NCI-H1694 (cell line): Measurements from ENCODE around the gene CERS5.
"Not testable (repeated sequence)": the region's sequence is repeated elsewhere in the genome, so short reads cannot be mapped to it uniquely, and the experiment has no call there.

ENCODE experiments used
- DNase-seq: peaks from one replicate; lab custom pipeline; 2025; lab: John Stamatoyannopoulos, UW

Gene CERS5

GRCh38 chr12:50187084-50187900 lies 20.1 kb upstream of the CERS5 start:
- no peak for DNase-seq

GRCh38 chr12:50186681-50187080 lies 19.5 kb upstream of the CERS5 start:
- no peak for DNase-seq

GRCh38 chr12:50185970-50186663 lies 18.9 kb upstream of the CERS5 start:
- DNase-seq: no peak

- no peak for DNase-seq
Measured at GRCh38 chr12:50185301-50185895, 18.2 kb upstream of the CERS5 start.

GRCh38 chr12:50184261-50184660 lies 17.1 kb upstream of the CERS5 start:
- no peak for DNase-seq

GRCh38 chr12:50182461-50182860 lies 15.3 kb upstream of the CERS5 start:
- DNase-seq: no peak

- no peak for DNase-seq
Measured at GRCh38 chr12:50181691-50182090, 14.5 kb upstream of the CERS5 start.

GRCh38 chr12:50175716-50176026 lies 8.5 kb upstream of the CERS5 start:
- DNase-seq: no peak

- peak; percentile 80 for DNase-seq
Measured at GRCh38 chr12:50174971-50175715, 8.0 kb upstream of the CERS5 start.

- no peak for DNase-seq
Measured at GRCh38 chr12:50166799-50167048, 445 bp downstream of the CERS5 start.

- no peak for DNase-seq
Measured at GRCh38 chr12:50164963-50165362, 2.2 kb downstream of the CERS5 start.

- DNase-seq: no peak
Measured at GRCh38 chr12:50162230-50162629, 4.9 kb downstream of the CERS5 start.

GRCh38 chr12:50160643-50161042 lies 6.5 kb downstream of the CERS5 start:
- no peak for DNase-seq

- no peak for DNase-seq
Measured at GRCh38 chr12:50157259-50157658, 9.9 kb downstream of the CERS5 start.

GRCh38 chr12:50156641-50157040 lies 10.5 kb downstream of the CERS5 start:
- no peak for DNase-seq

GRCh38 chr12:50154947-50155346 lies 12.2 kb downstream of the CERS5 start:
- DNase-seq: not testable (repeated sequence)

- no peak for DNase-seq
Measured at GRCh38 chr12:50151047-50151687, 16.0 kb downstream of the CERS5 start.

- no peak for DNase-seq
Measured at GRCh38 chr12:50149311-50149710, 17.9 kb downstream of the CERS5 start.

- not testable (repeated sequence) for DNase-seq
Measured at GRCh38 chr12:50148011-50148410, 19.2 kb downstream of the CERS5 start.

GRCh38 chr12:50147281-50147680 lies 19.9 kb downstream of the CERS5 start:
- DNase-seq: no peak

GRCh38 chr12:50145439-50145838 lies 21.7 kb downstream of the CERS5 start:
- DNase-seq: no peak

- no peak for DNase-seq
Measured at GRCh38 chr12:50142993-50143392, 24.2 kb downstream of the CERS5 start.
